Activated naive CD4-positive, alpha-beta T cell treated with anti-CD3 and anti-CD28 coated beads for 36 hours (primary cell): ENCODE data around the gene PCDH17. TPM values are rescaled to one million over a fixed set of nuclear protein-coding genes. Genes with fewer than 3 reads are reported as not detected.

Experiments
- CTCF ChIA-PET: fragments of 350-600 bp; sonication (Branson Sonifier 250); formaldehyde crosslinking; loops from one replicate; lab custom pipeline; 2021; ENCODE audit warnings: antibody characterized with exemption; lab: Charles Lee
- DNase-seq: peaks from one replicate; pipeline ENCODE4 v3.0.0-alpha.2; 2020
- H3K27ac Mint-ChIP-seq: one replicate; pipeline ENCODE4 v1.8.0; 2021; ENCODE audit warnings: mild to moderate bottlenecking, mixed read lengths
- H3K27me3 Mint-ChIP-seq: one replicate; pipeline ENCODE4 v1.8.0; 2021; ENCODE audit warnings: low read depth, mixed read lengths
- H3K36me3 Mint-ChIP-seq: one replicate; pipeline ENCODE4 v1.8.0; 2021; ENCODE audit warnings: low read depth, mixed read lengths
- H3K4me1 Mint-ChIP-seq: one replicate; pipeline ENCODE4 v1.8.0; 2021; ENCODE audit warnings: low read depth, mixed read lengths
- H3K4me3 Mint-ChIP-seq: one replicate; pipeline ENCODE4 v1.8.0; 2021; ENCODE audit warnings: mild to moderate bottlenecking, moderate library complexity, mixed read lengths
- H3K9me3 Mint-ChIP-seq: one replicate; pipeline ENCODE4 v1.8.0; 2021; ENCODE audit warnings: mixed read lengths
- intact Hi-C: fragments of 100-400 bp; cut with micrococcal nuclease; formaldehyde crosslinking; loops from one replicate; pipeline ENCODE4 v1.15.1; 2023
- total RNA-seq, 2 experiments: library from RNA; stranded (reverse); gene quantifications; one replicate each; pipeline ENCODE4 v1.2.3, GENCODE V29; 2021

PCDH17 gene
- total RNA-seq, 2 experiments from 2014 or later, result not detected

- Mint-ChIP-seq H3K36me3 (no peaks in the 10 kb centered on the region), H3K27me3 (no peaks in the 10 kb centered on the region), H3K9me3 (peaks cover 1% of the 10 kb centered on the region), H3K4me3 (no peak overlapping the region), H3K27ac (no peak overlapping the region), H3K4me1 (no peaks in the 10 kb centered on the region)
- CTCF ChIA-PET, result no interaction called here
- DNase-seq, result no peak
- intact Hi-C loops, result no loop called here
These were observed 67.3 kb downstream of the PCDH17 start for GRCh38 chr13:57698851-57699250.

- Mint-ChIP-seq H3K4me1 (no peaks in the 10 kb centered on the region), H3K9me3 (peaks cover 1% of the 10 kb centered on the region), H3K27me3 (no peaks in the 10 kb centered on the region), H3K4me3 (no peak overlapping the region), H3K27ac (no peak overlapping the region), H3K36me3 (no peaks in the 10 kb centered on the region)
- CTCF ChIA-PET, result no interaction called here
- no peak for DNase-seq
- intact Hi-C loops, result no loop called here
These were observed 72.5 kb downstream of the PCDH17 start for GRCh38 chr13:57704031-57704430.

- intact Hi-C loops, result no loop called here
- DNase-seq, result no peak
- H3K36me3 Mint-ChIP-seq, result no peaks in the 10 kb centered on the region
- CTCF ChIA-PET, result no interaction called here
- no peaks in the 10 kb centered on the region for H3K27me3 Mint-ChIP-seq
- no peak overlapping the region for H3K4me3 Mint-ChIP-seq
- no peaks in the 10 kb centered on the region for H3K9me3 Mint-ChIP-seq
- no peak overlapping the region for H3K27ac Mint-ChIP-seq
- no peaks in the 10 kb centered on the region for H3K4me1 Mint-ChIP-seq
These were observed 84.8 kb downstream of the PCDH17 start for GRCh38 chr13:57716295-57716694.

- no peak for DNase-seq
- Mint-ChIP-seq H3K27ac (no peak overlapping the region), H3K36me3 (no peaks in the 10 kb centered on the region), H3K27me3 (no peaks in the 10 kb centered on the region), H3K4me3 (no peak overlapping the region), H3K9me3 (peaks cover 2% of the 10 kb centered on the region), H3K4me1 (no peaks in the 10 kb centered on the region)
- CTCF ChIA-PET, result no interaction called here
- intact Hi-C loops, result no loop called here
These were observed 93.1 kb downstream of the PCDH17 start for GRCh38 chr13:57724486-57725272.

- intact Hi-C loops, result no loop called here
These were observed 93.9 kb downstream of the PCDH17 start for GRCh38 chr13:57725480-57725879.

GRCh38 chr13:57726981-57727380, 95.4 kb downstream of the PCDH17 start:
- no peak for DNase-seq
- Mint-ChIP-seq H3K27me3 (no peaks in the 10 kb centered on the region), H3K4me1 (no peaks in the 10 kb centered on the region), H3K9me3 (peaks cover 2% of the 10 kb centered on the region), H3K36me3 (no peaks in the 10 kb centered on the region), H3K27ac (no peak overlapping the region), H3K4me3 (no peak overlapping the region)
- intact Hi-C loops, result no loop called here
- CTCF ChIA-PET, result no interaction called here

More at GRCh38 chr13:57725480-57725879, 93.9 kb downstream of the PCDH17 start:
- Mint-ChIP-seq H3K4me1 (no peaks in the 10 kb centered on the region), H3K9me3 (peaks cover 2% of the 10 kb centered on the region), H3K4me3 (no peak overlapping the region), H3K36me3 (no peaks in the 10 kb centered on the region), H3K27ac (no peak overlapping the region), H3K27me3 (no peaks in the 10 kb centered on the region)
- CTCF ChIA-PET, result no interaction called here
- no peak for DNase-seq

GRCh38 chr13:57734306-57734705, 102.8 kb downstream of the PCDH17 start:
- no peak overlapping the region for H3K27ac Mint-ChIP-seq
- H3K4me3 Mint-ChIP-seq, result no peak overlapping the region
- DNase-seq, result no peak
- intact Hi-C loops, result no loop called here
- peaks cover 4% of the 10 kb centered on the region for H3K9me3 Mint-ChIP-seq
- no peaks in the 10 kb centered on the region for H3K36me3 Mint-ChIP-seq
- H3K27me3 Mint-ChIP-seq, result no peaks in the 10 kb centered on the region
- CTCF ChIA-PET, result no interaction called here
- H3K4me1 Mint-ChIP-seq, result no peaks in the 10 kb centered on the region

- DNase-seq, result no peak
- H3K4me1 Mint-ChIP-seq, result no peaks in the 10 kb centered on the region
- CTCF ChIA-PET, result no interaction called here
- intact Hi-C loops, result no loop called here
- H3K27ac Mint-ChIP-seq, result no peak overlapping the region
- H3K36me3 Mint-ChIP-seq, result no peaks in the 10 kb centered on the region
- H3K27me3 Mint-ChIP-seq, result no peaks in the 10 kb centered on the region
- H3K9me3 Mint-ChIP-seq, result peaks cover 4% of the 10 kb centered on the region
- H3K4me3 Mint-ChIP-seq, result no peak overlapping the region
These were observed 107.5 kb downstream of the PCDH17 start for GRCh38 chr13:57739089-57739488.

GRCh38 chr13:57739543-57740190, 108.1 kb downstream of the PCDH17 start:
- CTCF ChIA-PET, result no interaction called here
- Mint-ChIP-seq H3K27me3 (no peaks in the 10 kb centered on the region), H3K36me3 (no peaks in the 10 kb centered on the region), H3K9me3 (peaks cover 4% of the 10 kb centered on the region), H3K27ac (no peak overlapping the region), H3K4me1 (no peaks in the 10 kb centered on the region), H3K4me3 (no peak overlapping the region)
- intact Hi-C loops, result no loop called here
- DNase-seq, result no peak

GRCh38 chr13:57740719-57741118, 109.2 kb downstream of the PCDH17 start:
- CTCF ChIA-PET, result no interaction called here
- no peak for DNase-seq
- Mint-ChIP-seq H3K4me3 (no peak overlapping the region), H3K9me3 (peaks cover 4% of the 10 kb centered on the region), H3K4me1 (no peaks in the 10 kb centered on the region), H3K36me3 (no peaks in the 10 kb centered on the region), H3K27me3 (no peaks in the 10 kb centered on the region), H3K27ac (no peak overlapping the region)
- intact Hi-C loops, result no loop called here

- DNase-seq, result no peak
- Mint-ChIP-seq H3K27me3 (no peaks in the 10 kb centered on the region), H3K4me3 (no peak overlapping the region), H3K9me3 (peaks cover 10% of the 10 kb centered on the region), H3K4me1 (no peaks in the 10 kb centered on the region), H3K27ac (no peak overlapping the region), H3K36me3 (no peaks in the 10 kb centered on the region)
- CTCF ChIA-PET, result no interaction called here
- intact Hi-C loops, result no loop called here
These were observed 116.6 kb downstream of the PCDH17 start for GRCh38 chr13:57748096-57748495.

GRCh38 chr13:57760951-57761350, 129.4 kb downstream of the PCDH17 start:
- Mint-ChIP-seq H3K4me3 (no peak overlapping the region), H3K27ac (no peak overlapping the region), H3K27me3 (no peaks in the 10 kb centered on the region), H3K9me3 (no peaks in the 10 kb centered on the region), H3K4me1 (no peaks in the 10 kb centered on the region), H3K36me3 (no peaks in the 10 kb centered on the region)
- no peak for DNase-seq
- intact Hi-C loops, result no loop called here
- CTCF ChIA-PET, result no interaction called here

- no peak for DNase-seq
- intact Hi-C loops, result no loop called here
- Mint-ChIP-seq H3K9me3 (no peaks in the 10 kb centered on the region), H3K27me3 (no peaks in the 10 kb centered on the region), H3K27ac (no peak overlapping the region), H3K36me3 (no peaks in the 10 kb centered on the region), H3K4me3 (no peak overlapping the region), H3K4me1 (no peaks in the 10 kb centered on the region)
- CTCF ChIA-PET, result no interaction called here
These were observed 132.1 kb downstream of the PCDH17 start for GRCh38 chr13:57763689-57764088.
